ENCODE data around the gene SLITRK3. TPM values are rescaled to one million over a fixed set of nuclear protein-coding genes. Genes with fewer than 3 reads are reported as not detected.

The SLITRK3 gene
- total and polyA plus RNA-seq, 2 experiments from 2014 or later, result 1.3 to 2.2 TPM

DNA sequence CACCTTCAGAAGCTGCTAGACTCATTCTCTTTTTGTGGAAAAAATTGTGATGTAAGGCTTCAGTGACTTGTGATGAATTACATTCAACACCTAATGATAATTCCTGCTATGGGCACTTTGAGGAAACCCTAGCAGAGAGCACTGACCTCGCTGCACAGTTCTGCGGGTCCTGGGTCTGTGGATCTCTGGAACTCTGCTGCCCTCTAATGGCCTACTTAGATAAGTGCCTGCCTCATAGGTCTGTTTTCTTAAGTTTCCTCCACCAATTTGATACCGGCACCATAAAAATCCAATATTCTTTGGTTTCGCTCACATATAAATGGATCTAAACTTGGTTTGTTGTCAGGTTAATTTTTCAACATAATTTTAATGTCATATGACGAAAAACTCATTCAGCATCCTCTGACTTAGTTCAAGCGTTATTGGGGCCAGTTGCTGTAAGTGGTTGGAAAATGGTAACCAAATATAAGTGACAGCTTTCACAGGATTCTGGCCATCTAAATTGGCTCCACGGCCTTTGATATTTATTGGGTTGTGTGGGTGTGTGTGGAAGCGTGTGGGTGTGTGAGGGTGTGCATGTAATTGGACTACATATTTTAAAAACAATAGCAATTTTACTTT is 10.4 kb downstream of the SLITRK3 start:
- no peaks in the 10 kb centered on the region for H3K9me3 ChIP-seq (ENCODE audit: low read depth)
- no peaks in the 10 kb centered on the region for H3K36me3 ChIP-seq (replicated peaks; ENCODE audit: insufficient read depth, low read depth)
- H3K27ac ChIP-seq, result no peak overlapping the region
- H3K79me2 ChIP-seq, result no peaks in the 10 kb centered on the region
- H4K20me1 ChIP-seq (ENCODE audit: insufficient read depth, poor library complexity, severe bottlenecking), result no peaks in the 10 kb centered on the region
- DNase-seq (ENCODE audit: low spot score), result peak; percentile 88
- H3K4me2 ChIP-seq, result no peak overlapping the region
- peaks cover 6% of the 10 kb centered on the region for H3K27me3 ChIP-seq
- H3K9me2 ChIP-seq (replicated peaks; ENCODE audit: insufficient read depth), result no peaks in the 10 kb centered on the region
- no peak overlapping the region for H3K4me3 ChIP-seq
- WGBS (ENCODE audit: low lambda C conversion rate, missing lambda C conversion rate), result 24% methylated on average over 8 of the region's 8 CpGs
- H3K4me1 ChIP-seq (ENCODE audit: insufficient read depth), result no peaks in the 10 kb centered on the region
- no peak overlapping the region for H2AFZ ChIP-seq
- TF ChIP-seq CTCF (IDR thresholded peaks at IDR 0.05; ENCODE audit: poor library complexity) (peak; percentile 90), EZH2 (IDR thresholded peaks at IDR 0.05; ENCODE audit: borderline replicate concordance) (no peak), EZH2phosphoT487 (IDR thresholded peaks at IDR 0.05; ENCODE audit: low read depth, severe bottlenecking, unreplicated experiment) (no peak)

DNA sequence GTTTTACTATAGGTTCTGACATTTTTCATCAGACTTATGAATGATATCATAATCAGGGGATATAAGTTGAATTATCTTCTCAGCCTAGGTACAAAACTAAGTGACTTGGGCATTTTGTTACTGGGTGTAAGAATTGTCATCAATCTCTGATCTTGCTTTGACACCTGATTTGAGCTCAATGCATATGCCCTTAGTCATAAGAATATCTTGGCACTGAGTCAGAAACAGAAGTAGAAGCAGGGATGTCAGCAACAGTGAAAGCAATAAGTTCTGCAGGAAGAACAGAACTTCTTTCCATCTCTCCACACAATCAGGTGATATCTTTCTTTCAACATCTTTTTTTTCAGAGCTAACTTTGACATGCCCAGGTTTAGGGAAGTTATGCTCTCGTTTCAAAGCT is 14.6 kb downstream of the SLITRK3 start:
- no peaks in the 10 kb centered on the region for H3K4me1 ChIP-seq (ENCODE audit: insufficient read depth)
- no peaks in the 10 kb centered on the region for H3K9me2 ChIP-seq (replicated peaks; ENCODE audit: insufficient read depth)
- no peak overlapping the region for H3K27ac ChIP-seq
- no peaks in the 10 kb centered on the region for H4K20me1 ChIP-seq (ENCODE audit: insufficient read depth, poor library complexity, severe bottlenecking)
- peak; percentile 30 for DNase-seq (ENCODE audit: low spot score)
- no peaks in the 10 kb centered on the region for H3K36me3 ChIP-seq (replicated peaks; ENCODE audit: insufficient read depth, low read depth)
- no peak overlapping the region for H3K4me2 ChIP-seq
- no peaks in the 10 kb centered on the region for H3K9me3 ChIP-seq (ENCODE audit: low read depth)
- no peak for TF ChIP-seq EZH2 (IDR thresholded peaks at IDR 0.05; ENCODE audit: borderline replicate concordance)
- no peak for TF ChIP-seq CTCF (IDR thresholded peaks at IDR 0.05; ENCODE audit: poor library complexity)
- no peak for TF ChIP-seq EZH2phosphoT487 (IDR thresholded peaks at IDR 0.05; ENCODE audit: low read depth, severe bottlenecking, unreplicated experiment)
- H2AFZ ChIP-seq, result no peak overlapping the region
- WGBS (ENCODE audit: low lambda C conversion rate, missing lambda C conversion rate), result 74% methylated on average over 1 of the region's 1 CpG
- H3K27me3 ChIP-seq, result no peaks in the 10 kb centered on the region
- H3K79me2 ChIP-seq, result no peaks in the 10 kb centered on the region
- no peak overlapping the region for H3K4me3 ChIP-seq

DNA sequence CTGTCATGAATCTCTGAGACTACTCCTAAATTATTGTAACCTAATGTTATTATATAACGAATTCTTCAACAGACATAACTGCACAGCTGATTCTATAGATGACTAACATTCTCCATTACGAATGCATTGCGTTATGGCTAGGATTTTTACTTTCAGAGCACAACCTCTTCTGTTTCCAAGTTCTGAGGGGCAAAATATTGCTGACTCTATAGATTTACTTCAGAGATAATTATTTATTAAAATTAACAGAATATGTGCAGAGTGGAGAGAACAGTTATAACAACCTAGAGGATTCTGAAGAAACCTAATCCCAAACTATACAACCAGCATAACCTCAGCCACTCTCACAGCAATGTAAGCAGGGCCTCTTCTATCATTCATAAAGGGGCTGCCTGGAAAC is 25.9 kb downstream of the SLITRK3 start:
- no peak for DNase-seq (ENCODE audit: low spot score)
- 96% methylated on average over 3 of the region's 3 CpGs for whole genome bisulfite sequencing (ENCODE audit: low lambda C conversion rate, missing lambda C conversion rate)
- H2AFZ ChIP-seq, result no peak overlapping the region
- H4K20me1 ChIP-seq (ENCODE audit: insufficient read depth, poor library complexity, severe bottlenecking), result no peaks in the 10 kb centered on the region
- H3K4me1 ChIP-seq (ENCODE audit: insufficient read depth), result no peaks in the 10 kb centered on the region
- no peak overlapping the region for H3K4me2 ChIP-seq
- no peaks in the 10 kb centered on the region for H3K79me2 ChIP-seq
- no peak overlapping the region for H3K4me3 ChIP-seq
- no peaks in the 10 kb centered on the region for H3K36me3 ChIP-seq (replicated peaks; ENCODE audit: insufficient read depth, low read depth)
- H3K9me2 ChIP-seq (replicated peaks; ENCODE audit: insufficient read depth), result no peaks in the 10 kb centered on the region
- no peaks in the 10 kb centered on the region for H3K9me3 ChIP-seq (ENCODE audit: low read depth)
- H3K27me3 ChIP-seq, result no peaks in the 10 kb centered on the region
- TF ChIP-seq EZH2 (IDR thresholded peaks at IDR 0.05; ENCODE audit: borderline replicate concordance) (no peak), CTCF (IDR thresholded peaks at IDR 0.05; ENCODE audit: poor library complexity) (no peak), EZH2phosphoT487 (IDR thresholded peaks at IDR 0.05; ENCODE audit: low read depth, severe bottlenecking, unreplicated experiment) (no peak)
- H3K27ac ChIP-seq, result no peak overlapping the region

Data from hepatocyte (in vitro differentiated cells).